GM19463 (cell line): ENCODE results near the gene SPATS2.
A peak's percentile ranks its signal among the peaks of the same experiment; 100 is the strongest.
"Not testable (repeated sequence)": the region's sequence is repeated elsewhere in the genome, so short reads cannot be mapped to it uniquely, and the experiment has no call there.

Experiments used
- ATAC-seq: cut with Tn5 transposase; IDR thresholded peaks from one replicate; pipeline ENCODE4 v1.9.1; 2021; ENCODE audit warnings: mild to moderate bottlenecking, moderate library complexity; ENCODE audit not compliant: unreplicated experiment

The SPATS2 gene

DNA sequence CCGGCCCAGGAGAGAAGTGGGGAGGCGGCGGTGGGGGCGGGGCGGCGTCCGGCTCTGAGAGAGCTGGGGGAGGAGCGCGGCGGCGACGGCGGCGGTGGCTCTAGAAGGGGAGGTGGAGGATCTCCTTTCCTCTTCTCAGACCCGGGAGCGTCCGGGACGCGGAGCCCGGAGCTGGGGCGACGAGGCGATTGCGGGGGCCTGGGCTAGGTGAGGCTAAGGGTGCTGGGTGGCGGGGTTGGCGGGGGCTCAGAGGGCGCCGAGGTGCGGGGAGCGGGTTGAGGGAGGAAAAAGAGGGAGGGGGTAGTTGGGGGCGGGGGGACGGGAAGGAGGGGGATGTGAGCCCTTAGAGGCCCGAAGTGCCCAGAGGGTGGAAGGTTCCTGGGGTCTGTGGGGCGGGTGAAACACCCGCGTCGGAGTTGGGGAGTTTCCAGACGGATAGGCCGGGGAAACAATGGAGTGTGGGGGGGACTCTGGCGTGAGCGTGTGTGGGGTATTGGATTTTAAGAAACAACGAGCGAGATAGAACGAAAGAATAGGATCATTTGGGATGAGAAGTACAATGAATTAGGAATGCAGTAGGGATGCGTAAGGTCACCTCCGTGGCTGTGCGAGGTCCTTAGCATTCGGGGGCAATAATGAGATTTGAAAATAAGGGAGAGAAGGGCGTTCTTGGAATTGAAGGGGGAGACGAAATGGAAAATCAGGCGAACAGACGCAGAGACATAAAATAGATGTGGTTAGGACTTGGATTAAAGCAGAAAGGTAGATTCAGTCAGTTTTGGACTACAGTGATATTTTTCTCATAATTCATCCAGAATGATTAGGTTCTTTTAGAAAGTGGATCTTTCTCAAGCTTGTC is at the start of gene SPATS2:
Gene SPATS2, plus strand, starts transcription at position 82 of the 859 bp plus-strand sequence. CDS start 93,551 bp downstream, outside the sequence.
- no peak for ATAC-seq

DNA sequence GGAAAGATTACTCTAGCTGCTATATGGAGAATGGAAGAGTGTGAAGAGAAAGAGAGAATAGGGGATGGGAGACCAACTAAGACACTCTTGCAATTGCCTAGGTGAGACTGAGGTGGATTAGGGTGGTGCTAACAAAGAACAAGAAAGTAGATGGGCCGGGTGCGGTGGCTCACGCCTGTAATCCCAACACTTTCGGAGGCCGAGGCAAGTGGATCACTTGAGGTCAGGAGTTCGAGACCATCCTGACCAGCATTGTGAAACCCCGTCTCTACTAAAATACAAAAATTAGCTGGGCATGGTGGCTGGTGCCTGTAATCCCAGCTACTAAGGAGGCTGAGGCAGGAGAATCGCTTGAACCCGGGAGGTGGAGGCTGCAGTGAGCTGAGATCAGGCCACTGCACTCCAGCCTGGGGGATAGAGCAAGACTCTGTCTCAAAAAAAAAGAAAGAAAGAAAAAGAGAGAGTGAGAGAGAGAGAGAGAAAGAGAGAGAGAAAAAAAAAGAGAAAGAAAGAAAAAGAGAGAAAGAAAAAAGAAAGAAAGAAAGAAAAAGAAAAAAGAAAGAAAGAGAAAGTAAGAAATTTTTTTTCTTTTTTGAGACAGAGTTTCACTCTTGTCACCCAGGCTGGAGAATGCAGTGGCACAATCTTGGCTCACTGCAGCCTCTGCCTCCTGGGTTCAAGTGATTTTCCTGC is 46.7 kb upstream of the SPATS2 start:
- not testable (repeated sequence) for ATAC-seq

DNA sequence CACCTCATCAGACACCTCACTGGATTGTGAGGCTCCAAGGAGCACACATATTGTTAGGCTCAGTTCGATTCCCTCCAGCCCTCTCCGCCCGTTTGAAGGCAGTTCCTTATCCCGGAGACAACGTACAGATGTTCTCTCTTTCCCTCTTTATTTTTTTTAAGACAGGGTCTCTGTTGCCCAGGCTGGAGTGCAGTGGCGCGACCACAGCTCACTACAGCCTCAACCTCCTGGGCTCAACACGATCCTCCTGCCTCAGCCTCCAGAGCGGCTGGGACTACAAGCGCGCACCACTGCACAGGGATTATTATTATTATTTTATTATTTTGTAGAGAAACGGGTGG is 44.9 kb upstream of the SPATS2 start:
- no peak for ATAC-seq

DNA sequence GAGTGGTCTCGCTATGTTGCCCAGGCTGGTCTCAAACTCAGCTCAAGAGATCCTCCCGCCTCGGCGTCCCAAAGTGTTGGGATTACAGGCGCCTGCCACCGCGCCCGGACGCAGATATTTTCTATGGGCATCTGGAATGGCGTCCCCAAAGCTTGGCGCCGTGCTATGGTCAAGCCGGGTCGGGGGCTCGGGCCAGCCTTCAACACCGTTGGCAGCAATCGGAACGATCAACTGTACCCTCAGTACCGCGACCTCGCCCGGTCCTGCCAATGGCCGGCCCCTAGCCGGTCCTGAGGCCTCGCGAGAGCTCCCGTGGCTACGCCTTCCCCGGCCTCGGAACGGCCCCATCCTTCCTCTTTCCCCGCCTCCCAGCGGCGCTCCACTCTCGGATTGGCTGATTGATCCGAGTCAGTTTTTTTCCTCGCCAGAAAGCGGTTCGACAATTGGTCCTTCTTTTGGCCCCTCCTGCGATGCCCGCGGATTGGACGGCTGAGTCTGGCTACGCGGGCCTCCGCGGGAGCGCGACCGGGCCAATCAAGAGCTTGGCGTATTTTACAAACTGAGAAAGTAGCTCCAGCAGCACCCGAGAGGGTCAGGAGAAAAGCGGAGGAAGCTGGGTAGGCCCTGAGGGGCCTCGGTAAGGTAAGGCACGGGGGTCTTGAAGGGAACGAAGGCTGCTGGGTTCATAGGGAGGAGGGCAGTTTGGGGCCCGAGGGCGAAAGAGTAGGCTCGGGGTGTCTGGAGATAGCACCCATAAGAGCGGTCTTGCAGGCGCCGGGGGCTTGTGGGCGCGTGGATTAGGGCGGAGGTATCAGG is 44.3 kb upstream of the SPATS2 start, which contains the start of gene TROAP:
Gene TROAP, plus strand, starts transcription at position 548 of the 816 bp plus-strand sequence. CDS start 354 bp downstream, outside the sequence.
- peak; percentile 98 for ATAC-seq

DNA sequence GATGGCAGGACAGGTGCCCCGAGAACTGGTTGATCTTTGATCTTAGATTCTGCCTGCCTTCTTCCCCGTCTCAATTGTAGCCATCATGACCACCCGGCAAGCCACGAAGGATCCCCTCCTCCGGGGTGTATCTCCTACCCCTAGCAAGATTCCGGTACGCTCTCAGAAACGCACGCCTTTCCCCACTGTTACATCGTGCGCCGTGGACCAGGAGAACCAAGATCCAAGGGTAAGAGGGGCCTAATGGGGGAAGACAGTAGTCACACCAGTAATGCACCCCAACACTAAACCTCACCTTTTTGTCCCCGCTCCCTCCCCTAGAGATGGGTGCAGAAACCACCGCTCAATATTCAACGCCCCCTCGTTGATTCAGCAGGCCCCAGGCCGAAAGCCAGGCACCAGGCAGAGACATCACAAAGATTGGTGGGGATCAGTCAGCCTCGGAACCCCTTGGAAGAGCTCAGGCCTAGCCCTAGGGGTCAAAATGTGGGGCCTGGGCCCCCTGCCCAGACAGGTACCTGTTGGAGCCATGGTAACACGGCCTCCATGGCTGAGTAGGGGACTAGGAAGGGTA is 43.7 kb upstream of the SPATS2 start:
- no peak for ATAC-seq

DNA sequence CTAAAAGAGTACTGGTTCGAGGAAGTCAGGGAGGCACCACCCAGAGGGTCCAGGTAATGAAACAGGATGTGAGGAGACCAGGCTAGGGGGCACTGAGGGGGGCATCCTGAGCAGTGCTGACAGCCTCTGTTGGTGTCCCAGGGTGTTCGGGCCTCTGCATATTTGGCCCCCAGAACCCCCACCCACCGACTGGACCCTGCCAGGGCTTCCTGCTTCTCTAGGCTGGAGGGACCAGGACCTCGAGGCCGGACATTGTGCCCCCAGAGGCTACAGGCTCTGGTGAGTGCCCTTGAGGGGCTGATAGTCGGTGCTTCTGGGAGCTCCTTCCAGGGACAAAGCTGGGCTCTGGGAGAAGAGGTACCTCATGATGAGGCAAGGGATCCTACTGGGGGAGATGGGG is 41.7 kb upstream of the SPATS2 start:
- no peak for ATAC-seq

DNA sequence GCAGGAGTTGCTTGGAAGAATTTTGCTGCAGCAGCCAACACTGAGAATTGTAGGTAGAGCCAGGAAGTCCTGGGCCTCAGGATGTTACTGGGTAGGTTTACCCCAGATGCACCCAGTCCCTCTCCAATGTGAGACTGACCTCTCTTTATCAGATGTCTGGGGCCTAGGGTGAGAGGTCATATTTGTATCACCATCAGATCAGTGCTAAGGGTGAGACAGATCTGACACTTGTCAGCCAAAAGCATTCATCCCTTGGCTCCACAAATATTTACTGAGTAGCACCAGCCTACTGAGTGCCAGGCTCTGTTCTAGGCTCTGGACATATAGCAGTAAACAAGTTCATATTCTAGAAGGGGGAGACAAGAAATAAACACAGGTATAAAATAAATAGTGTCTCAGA is 39.9 kb upstream of the SPATS2 start:
- no peak for ATAC-seq

DNA sequence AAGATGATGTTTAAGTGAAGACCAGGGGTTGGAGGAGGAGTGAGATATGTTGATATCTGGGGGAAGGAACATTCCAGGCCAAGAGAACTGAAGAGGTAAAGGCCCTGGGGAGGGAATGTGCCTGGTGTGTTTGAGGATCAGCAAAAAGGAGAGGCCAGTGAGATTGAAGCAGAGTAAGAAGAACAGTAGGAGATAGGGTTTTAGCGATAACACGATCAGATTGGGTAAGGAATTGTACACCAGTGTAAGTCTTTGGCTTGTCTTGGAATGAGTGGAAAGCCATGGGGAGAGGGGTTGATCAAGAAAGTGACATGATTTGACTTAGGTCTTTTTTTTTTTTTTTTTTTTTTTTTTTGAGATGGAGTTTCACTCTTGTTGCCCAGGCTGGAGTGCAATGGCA is 39.4 kb upstream of the SPATS2 start:
- no peak for ATAC-seq

DNA sequence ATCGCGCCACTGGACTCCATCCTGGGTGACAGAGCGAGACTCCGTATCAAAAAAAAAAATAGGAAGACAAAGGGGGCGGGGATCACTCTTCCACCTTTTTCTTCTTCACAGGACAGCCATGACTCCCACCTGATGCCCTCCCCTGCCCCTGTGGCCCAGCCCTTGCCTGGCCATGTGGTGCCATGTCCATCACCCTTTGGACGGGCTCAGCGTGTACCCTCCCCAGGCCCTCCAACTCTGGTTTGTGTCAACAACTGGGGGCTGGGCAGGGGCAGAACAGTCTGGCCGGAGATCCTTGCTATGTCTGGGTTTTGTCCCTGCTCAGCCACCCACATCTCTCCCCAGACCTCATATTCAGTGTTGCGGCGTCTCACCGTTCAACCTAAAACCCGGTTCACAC is 38.4 kb upstream of the SPATS2 start:
- no peak for ATAC-seq

DNA sequence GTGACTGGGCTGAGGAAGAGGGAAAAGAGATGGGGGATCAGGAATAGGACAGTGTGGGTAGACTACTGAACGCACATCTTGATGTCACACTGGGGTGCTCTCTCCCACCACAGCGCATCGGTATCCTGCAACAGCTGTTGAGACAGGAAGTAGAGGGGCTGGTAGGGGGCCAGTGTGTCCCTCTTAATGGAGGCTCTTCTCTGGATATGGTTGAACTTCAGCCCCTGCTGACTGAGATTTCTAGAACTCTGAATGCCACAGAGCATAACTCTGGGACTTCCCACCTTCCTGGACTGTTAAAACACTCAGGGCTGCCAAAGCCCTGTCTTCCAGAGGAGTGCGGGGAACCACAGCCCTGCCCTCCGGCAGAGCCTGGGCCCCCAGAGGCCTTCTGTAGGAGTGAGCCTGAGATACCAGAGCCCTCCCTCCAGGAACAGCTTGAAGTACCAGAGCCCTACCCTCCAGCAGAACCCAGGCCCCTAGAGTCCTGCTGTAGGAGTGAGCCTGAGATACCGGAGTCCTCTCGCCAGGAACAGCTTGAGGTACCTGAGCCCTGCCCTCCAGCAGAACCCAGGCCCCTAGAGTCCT is 37.1 kb upstream of the SPATS2 start:
- ATAC-seq: no peak

DNA sequence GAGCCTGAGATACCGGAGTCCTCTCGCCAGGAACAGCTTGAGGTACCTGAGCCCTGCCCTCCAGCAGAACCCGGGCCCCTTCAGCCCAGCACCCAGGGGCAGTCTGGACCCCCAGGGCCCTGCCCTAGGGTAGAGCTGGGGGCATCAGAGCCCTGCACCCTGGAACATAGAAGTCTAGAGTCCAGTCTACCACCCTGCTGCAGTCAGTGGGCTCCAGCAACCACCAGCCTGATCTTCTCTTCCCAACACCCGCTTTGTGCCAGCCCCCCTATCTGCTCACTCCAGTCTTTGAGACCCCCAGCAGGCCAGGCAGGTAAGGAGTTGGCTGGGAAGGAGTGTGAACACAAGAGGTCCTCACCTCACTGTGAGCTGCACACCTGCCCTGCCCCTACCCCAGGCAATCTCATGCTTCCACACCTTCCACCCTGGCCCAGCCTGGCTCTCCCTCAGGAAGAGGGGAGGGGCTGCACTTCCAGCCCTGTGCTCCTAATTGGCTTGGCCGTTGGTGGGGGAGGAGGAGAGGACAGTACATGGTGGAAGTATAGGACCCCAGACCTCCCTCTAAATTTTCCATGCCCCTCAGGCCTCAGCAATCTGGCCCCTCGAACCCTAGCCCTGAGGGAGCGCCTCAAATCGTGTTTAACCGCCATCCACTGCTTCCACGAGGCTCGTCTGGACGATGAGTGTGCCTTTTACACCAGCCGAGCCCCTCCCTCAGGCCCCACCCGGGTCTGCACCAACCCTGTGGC is 36.5 kb upstream of the SPATS2 start:
- no peak for ATAC-seq

DNA sequence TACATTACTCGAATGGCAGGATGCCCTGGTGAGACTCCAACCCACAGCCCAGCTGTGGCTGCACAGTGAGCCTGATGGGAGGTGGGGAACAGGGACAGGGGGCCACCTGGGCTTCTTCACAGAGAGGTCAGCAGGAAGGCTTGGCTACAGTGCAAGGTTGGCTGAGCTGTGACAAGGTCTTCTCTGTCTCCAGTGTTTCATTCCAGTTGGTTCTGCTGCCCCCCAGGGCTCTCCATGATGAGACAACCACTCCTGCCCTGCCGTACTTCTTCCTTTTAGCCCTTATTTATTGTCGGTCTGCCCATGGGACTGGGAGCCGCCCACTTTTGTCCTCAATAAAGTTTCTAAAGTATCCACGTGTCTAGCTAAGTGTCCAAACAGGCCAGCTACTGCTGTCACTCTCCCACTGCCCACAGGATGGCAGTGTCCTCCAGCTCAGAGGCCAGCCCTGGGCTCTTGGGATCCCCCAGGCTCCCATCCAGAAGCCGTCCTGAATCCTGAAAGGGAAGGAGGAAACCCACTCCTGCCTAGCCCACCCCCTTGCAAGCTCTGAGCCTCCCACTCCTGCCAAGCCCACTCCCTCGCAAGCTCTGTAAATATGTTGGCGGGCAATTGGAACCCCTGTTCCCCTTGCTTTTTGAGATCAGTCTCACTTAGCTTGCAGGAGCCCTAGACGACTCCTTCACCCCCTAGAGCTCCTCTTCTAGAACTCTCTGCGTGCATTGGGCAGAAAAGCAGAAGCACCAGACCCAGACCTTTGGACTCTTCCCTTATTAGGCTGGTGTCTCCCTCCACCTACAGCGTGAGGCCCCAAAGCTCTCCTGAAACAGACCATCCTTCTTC is 35.7 kb upstream of the SPATS2 start:
- ATAC-seq: no peak

DNA sequence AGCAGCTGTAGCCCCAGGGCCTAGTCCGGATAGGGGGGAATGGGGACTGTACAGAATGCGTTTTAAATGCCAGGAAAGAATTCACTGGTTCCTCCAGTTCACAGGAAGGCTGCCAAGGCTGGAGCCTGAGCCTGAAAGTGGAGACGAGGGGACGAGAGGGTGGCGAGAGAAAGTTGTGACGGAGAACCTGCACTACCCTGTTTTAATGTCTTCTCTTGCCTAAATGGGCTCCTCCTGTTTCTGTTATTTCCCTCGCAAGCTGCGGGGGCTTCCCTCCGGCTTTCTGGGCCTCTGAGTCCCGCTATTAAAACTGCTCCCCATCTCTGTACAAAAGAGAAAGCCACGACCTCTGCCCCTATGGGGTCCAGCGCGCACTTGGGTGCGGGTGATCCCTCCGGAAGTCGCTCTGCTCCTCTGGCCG is 34.8 kb upstream of the SPATS2 start:
- no peak for ATAC-seq

DNA sequence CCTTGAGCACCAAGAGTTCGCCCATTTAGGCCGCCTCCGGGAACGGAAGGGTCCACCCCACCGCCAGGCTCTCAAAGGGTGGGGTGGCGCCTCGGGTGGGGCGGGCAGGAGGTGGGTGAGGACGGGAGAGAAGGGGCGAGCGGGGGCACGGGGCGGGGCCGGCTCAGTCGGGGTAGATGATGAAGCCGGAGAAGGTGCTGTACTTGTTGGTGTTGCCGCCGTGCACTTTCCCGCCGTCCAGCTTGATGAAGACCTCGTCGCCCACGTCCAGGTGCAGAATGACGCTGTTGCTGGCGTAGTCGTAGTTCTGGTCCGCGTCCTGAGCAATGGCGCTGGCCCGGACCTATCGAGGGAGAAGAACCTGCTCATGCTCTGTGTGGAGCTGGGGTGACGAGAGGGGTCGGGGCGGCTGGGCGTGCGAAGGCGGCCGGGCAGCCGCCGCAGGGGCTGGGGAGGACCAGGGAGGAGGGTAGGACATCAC is 34.3 kb upstream of the SPATS2 start:
- no peak for ATAC-seq

DNA sequence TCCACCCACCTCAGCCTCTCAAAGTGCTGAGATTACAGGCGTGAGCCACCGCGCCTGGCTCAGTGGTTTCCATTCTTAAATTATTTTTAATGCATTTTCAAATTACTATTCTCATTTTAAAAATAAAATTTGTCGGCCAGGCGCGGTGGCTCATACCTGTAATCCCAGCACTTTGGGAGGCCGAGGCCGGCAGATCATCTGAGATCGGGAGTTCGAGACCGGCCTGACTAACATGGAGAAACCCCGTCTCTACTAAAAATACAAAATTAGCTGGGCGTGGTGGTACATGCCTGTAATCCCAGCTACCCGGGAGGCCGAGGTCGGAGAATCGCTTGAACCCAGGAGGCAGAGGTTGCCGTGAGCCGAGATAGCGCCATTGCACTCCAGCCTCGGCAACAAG is 33.5 kb upstream of the SPATS2 start:
- not testable (repeated sequence) for ATAC-seq

DNA sequence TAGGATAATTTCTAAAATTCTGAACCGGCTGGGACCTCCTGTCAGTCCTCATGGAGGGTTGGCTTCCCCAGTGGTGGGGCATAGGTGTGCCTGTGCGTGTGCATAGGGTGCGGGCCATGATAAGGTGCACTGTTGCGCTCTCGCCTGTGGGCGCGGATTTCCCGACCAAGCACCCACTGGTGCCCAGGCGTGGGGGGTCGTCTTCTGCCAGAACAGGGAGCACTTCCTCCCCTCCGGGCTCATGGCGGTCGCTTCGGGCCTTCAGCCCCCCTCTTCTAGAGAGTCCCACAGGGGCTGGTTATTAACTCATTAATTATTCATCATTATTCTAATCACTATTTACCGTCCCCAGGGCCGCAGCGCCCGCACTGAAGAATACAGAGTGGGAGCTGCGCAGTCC is 33.0 kb upstream of the SPATS2 start:
- no peak for ATAC-seq

DNA sequence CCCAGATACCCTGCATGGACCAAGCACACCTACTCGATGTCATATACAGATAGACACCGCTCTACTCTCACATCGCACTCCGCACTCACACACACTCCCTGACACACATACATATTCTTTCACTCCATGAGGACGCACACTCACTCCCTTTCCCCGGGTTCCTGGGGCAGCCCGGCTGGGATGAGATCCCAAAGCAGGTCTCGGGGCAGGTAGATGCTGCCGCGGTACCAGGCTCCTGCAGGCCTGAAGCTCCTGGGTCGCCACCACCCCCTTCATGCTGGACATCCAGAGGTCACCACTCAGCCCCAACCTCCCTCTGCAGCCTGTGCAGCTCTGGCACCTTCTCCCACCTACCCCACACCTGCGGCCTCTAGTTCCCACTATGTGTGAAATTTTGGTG is 32.6 kb upstream of the SPATS2 start:
- ATAC-seq: no peak

DNA sequence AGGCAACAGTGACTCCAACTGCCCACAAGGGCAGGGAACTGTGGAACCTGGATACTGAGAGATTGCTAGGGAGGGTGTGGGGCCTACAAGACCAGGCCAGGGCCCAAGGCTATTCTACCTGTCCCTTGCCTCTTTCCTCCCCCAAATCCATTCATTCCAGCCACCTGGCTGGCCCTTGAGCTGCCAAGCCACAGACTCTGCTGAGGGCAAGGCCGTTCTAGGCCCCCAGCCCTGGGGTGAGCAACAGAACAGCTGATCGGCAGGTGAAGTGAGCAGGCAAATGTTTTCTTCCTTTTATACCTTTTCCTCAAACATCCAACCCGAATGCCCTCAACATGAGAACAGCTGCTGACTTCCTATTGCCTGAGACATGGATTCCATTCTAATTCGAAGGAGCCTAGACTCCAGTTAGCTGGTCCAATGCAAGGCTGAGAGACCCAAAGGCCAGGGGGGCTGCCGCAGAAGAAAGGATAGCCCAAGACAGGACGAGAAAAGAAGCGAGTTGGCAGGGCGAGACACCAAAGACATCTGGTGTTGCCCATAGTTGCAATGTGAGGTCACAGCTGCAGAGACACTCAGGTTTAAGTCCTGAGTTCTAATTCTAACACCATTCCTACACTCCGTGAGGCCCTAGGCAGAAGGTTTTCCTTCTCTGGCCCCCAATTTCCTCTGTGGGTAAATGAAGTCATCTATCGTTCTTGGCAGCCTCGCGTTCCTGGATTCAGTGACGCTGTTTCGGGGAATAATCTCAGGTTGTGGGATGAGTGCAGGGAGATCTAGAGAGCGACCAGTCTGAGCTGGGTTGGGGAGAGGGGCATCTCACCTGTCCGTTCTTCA is 31.9 kb upstream of the SPATS2 start:
- no peak for ATAC-seq
